Stimulated activated naive B cell treated with anti-CD40 and anti-IgM and Interleukin-4, amounts not matched to agents 10 μg/mL and 1 μg/mL and 100 μg/mL, for 72 hours (primary cell): ENCODE results near the gene ZBTB7B.
A peak's percentile ranks its signal among the peaks of the same experiment; 100 is the strongest.
"Not testable (repeated sequence)": the region's sequence is repeated elsewhere in the genome, so short reads cannot be mapped to it uniquely, and the experiment has no call there.

Experiments
- ATAC-seq, 2 donors: fragments of 150-1000 bp; cut with Tn5 transposase; replicated peaks; 2 replicates each; pipeline ENCODE4 v1.10.0; 2021; ENCODE audit warnings: moderate library complexity in 1 of 2
- DNase-seq: peaks from one replicate; pipeline ENCODE4 v3.0.0; 2021
- H3K27ac Mint-ChIP-seq: one replicate; pipeline ENCODE4 v1.8.0; 2022; ENCODE audit warnings: mild to moderate bottlenecking, mixed read lengths
- H3K27me3 Mint-ChIP-seq, 2 donors: one replicate each; pipeline ENCODE4 v1.8.0; 2022; ENCODE audit warnings: mixed read lengths in 2 of 2
- H3K36me3 Mint-ChIP-seq, 2 donors: one replicate each; pipeline ENCODE4 v1.8.0; 2022; ENCODE audit warnings: mixed read lengths in 2 of 2, mild to moderate bottlenecking in 1 of 2
- H3K4me1 Mint-ChIP-seq, 2 donors: one replicate each; pipeline ENCODE4 v1.8.0; 2022; ENCODE audit warnings: mixed read lengths in 2 of 2, mild to moderate bottlenecking in 1 of 2
- H3K4me3 Mint-ChIP-seq, 2 donors: one replicate each; pipeline ENCODE4 v1.8.0; 2022; ENCODE audit warnings: mild to moderate bottlenecking in 2 of 2, mixed read lengths in 2 of 2, moderate library complexity in 1 of 2
- H3K9me3 Mint-ChIP-seq, 2 donors: one replicate each; pipeline ENCODE4 v1.8.0; 2022; ENCODE audit warnings: mixed read lengths in 2 of 2, mild to moderate bottlenecking in 1 of 2

Gene ZBTB7B

GRCh38 chr1:154973344-154974101 lies 29.1 kb upstream of the ZBTB7B start:
- ATAC-seq (peak; percentile 30 to 35), DNase-seq (peak; percentile 91)
- peaks cover 20 to 30% of the 10 kb centered on the region in 2 donors for H3K36me3 Mint-ChIP-seq
- no peaks in the 10 kb centered on the region for H3K9me3 Mint-ChIP-seq
- no peak overlapping the region for H3K4me3 Mint-ChIP-seq
- no peaks in the 10 kb centered on the region for H3K27me3 Mint-ChIP-seq
- no peak overlapping the region for H3K27ac Mint-ChIP-seq
- H3K4me1 Mint-ChIP-seq, result peaks cover 37 to 49% of the 10 kb centered on the region in 2 donors

GRCh38 chr1:154974102-154974807 lies 28.3 kb upstream of the ZBTB7B start, which contains the start of gene CKS1B:
Gene CKS1B, plus strand, starts transcription at chr1:154974681. Its CDS starts 65 bp downstream, at chr1:154974746.
- Mint-ChIP-seq H3K27me3 (no peaks in the 10 kb centered on the region), H3K4me3 (no peak within 1 kb of the TSS), H3K27ac (no peak within 1 kb of the TSS), H3K4me1 (peaks cover 33 to 42% of the 10 kb centered on the region in 2 donors), H3K9me3 (no peaks in the 10 kb centered on the region), H3K36me3 (peaks cover 14 to 25% of the 10 kb centered on the region in 2 donors)
- DNase-seq, result peak; percentile 98
- ATAC-seq, result peak; percentile 83 to 84

- Mint-ChIP-seq H3K27ac (no peak overlapping the region), H3K36me3 (peaks cover 12 to 24% of the 10 kb centered on the region in 2 donors), H3K27me3 (no peaks in the 10 kb centered on the region), H3K9me3 (no peaks in the 10 kb centered on the region), H3K4me1 (peaks cover 28 to 35% of the 10 kb centered on the region in 2 donors), H3K4me3 (no peak overlapping the region)
- DNase-seq (peak; percentile 93), ATAC-seq (peak; percentile 60 to 67)
Measured at GRCh38 chr1:154974808-154975408, 27.7 kb upstream of the ZBTB7B start.

GRCh38 chr1:154975409-154976059 lies 27.1 kb upstream of the ZBTB7B start:
- H3K4me1 Mint-ChIP-seq, result peaks cover 28 to 29% of the 10 kb centered on the region in 2 donors
- no peak overlapping the region for H3K4me3 Mint-ChIP-seq
- ATAC-seq (peak; percentile 22 to 26), DNase-seq (peak; percentile 65)
- H3K27ac Mint-ChIP-seq, result no peak overlapping the region
- H3K27me3 Mint-ChIP-seq, result no peaks in the 10 kb centered on the region
- no peaks in the 10 kb centered on the region for H3K9me3 Mint-ChIP-seq
- H3K36me3 Mint-ChIP-seq, result peaks cover 12 to 24% of the 10 kb centered on the region in 2 donors

GRCh38 chr1:154977762-154978161 lies 24.8 kb upstream of the ZBTB7B start:
- peaks cover 10 to 13% of the 10 kb centered on the region in 2 donors for H3K36me3 Mint-ChIP-seq
- not testable (repeated sequence) for DNase-seq, ATAC-seq, H3K27me3 Mint-ChIP-seq, H3K9me3 Mint-ChIP-seq, H3K4me3 Mint-ChIP-seq
- H3K4me1 Mint-ChIP-seq, result peaks cover 10% of the 10 kb centered on the region in 2 donors
- H3K27ac Mint-ChIP-seq, result peak overlapping the region; percentile 81

GRCh38 chr1:154978360-154978759 lies 24.2 kb upstream of the ZBTB7B start:
- Mint-ChIP-seq H3K27me3 (no peaks in the 10 kb centered on the region), H3K9me3 (no peaks in the 10 kb centered on the region)

GRCh38 chr1:154982341-154982740 lies 20.3 kb upstream of the ZBTB7B start:
- Mint-ChIP-seq H3K27ac (no peak overlapping the region), H3K4me1 (peaks cover 8 to 17% of the 10 kb centered on the region in 2 donors), H3K27me3 (no peaks in the 10 kb centered on the region), H3K36me3 (peaks cover 14 to 17% of the 10 kb centered on the region in 2 donors), H3K9me3 (no peaks in the 10 kb centered on the region), H3K4me3 (no peak overlapping the region)
- DNase-seq (no peak), ATAC-seq (no peak)

More at GRCh38 chr1:154978360-154978759, 24.2 kb upstream of the ZBTB7B start:
- H3K27ac Mint-ChIP-seq, result no peak overlapping the region
- peaks cover 10 to 13% of the 10 kb centered on the region in 2 donors for H3K36me3 Mint-ChIP-seq
- DNase-seq, result no peak
- ATAC-seq, result no peak
- H3K4me3 Mint-ChIP-seq, result no peak overlapping the region
- peaks cover 7 to 8% of the 10 kb centered on the region in 2 donors for H3K4me1 Mint-ChIP-seq

- H3K27ac Mint-ChIP-seq, result peak within 1 kb of the TSS; percentile 73
Measured at GRCh38 chr1:154982897-154983648, 19.5 kb upstream of the ZBTB7B start, which contains the start of gene FLAD1. Gene FLAD1, plus strand, starts transcription at chr1:154983344. Its CDS starts 351 bp downstream, at chr1:154983695.

GRCh38 chr1:154983776-154984466 lies 18.7 kb upstream of the ZBTB7B start:
- Mint-ChIP-seq H3K27ac (peak overlapping the region; percentile 73), H3K4me3 (no peak overlapping the region), H3K36me3 (peaks cover 23 to 27% of the 10 kb centered on the region in 2 donors), H3K27me3 (no peaks in the 10 kb centered on the region), H3K9me3 (no peaks in the 10 kb centered on the region), H3K4me1 (peaks cover 12 to 21% of the 10 kb centered on the region in 2 donors)
- no peak for DNase-seq
- no peak for ATAC-seq

More at GRCh38 chr1:154982897-154983648, 19.5 kb upstream of the ZBTB7B start, which contains the start of gene FLAD1:
- no peaks in the 10 kb centered on the region for H3K9me3 Mint-ChIP-seq
- H3K27me3 Mint-ChIP-seq, result no peaks in the 10 kb centered on the region
- H3K4me3 Mint-ChIP-seq, result no peak within 1 kb of the TSS
- peaks cover 7 to 13% of the 10 kb centered on the region in 2 donors for H3K4me1 Mint-ChIP-seq
- H3K36me3 Mint-ChIP-seq, result peaks cover 16 to 19% of the 10 kb centered on the region in 2 donors
- DNase-seq (peak; percentile 97), ATAC-seq (peak; percentile 100)

GRCh38 chr1:154986736-154987135 lies 15.9 kb upstream of the ZBTB7B start:
- peaks cover 35 to 36% of the 10 kb centered on the region in 2 donors for H3K36me3 Mint-ChIP-seq
- H3K4me1 Mint-ChIP-seq, result peaks cover 17 to 34% of the 10 kb centered on the region in 2 donors
- H3K4me3 Mint-ChIP-seq, H3K9me3 Mint-ChIP-seq, H3K27me3 Mint-ChIP-seq, DNase-seq, H3K27ac Mint-ChIP-seq, ATAC-seq: not testable (repeated sequence)

GRCh38 chr1:154987326-154987725 lies 15.3 kb upstream of the ZBTB7B start:
- H3K4me3 Mint-ChIP-seq, result no peak overlapping the region
- no peak for DNase-seq
- H3K36me3 Mint-ChIP-seq, result peaks cover 35 to 37% of the 10 kb centered on the region in 2 donors
- H3K27ac Mint-ChIP-seq, result no peak overlapping the region
- H3K9me3 Mint-ChIP-seq, result no peaks in the 10 kb centered on the region
- peaks cover 18 to 34% of the 10 kb centered on the region in 2 donors for H3K4me1 Mint-ChIP-seq
- ATAC-seq, result no peak
- H3K27me3 Mint-ChIP-seq, result no peaks in the 10 kb centered on the region

- Mint-ChIP-seq H3K36me3 (peaks cover 38 to 42% of the 10 kb centered on the region in 2 donors), H3K27me3 (no peaks in the 10 kb centered on the region), H3K9me3 (no peaks in the 10 kb centered on the region), H3K27ac (no peak overlapping the region), H3K4me1 (peaks cover 19 to 34% of the 10 kb centered on the region in 2 donors), H3K4me3 (no peak overlapping the region)
- DNase-seq, result no peak
- no peak for ATAC-seq
Measured at GRCh38 chr1:154988058-154988954, 14.3 kb upstream of the ZBTB7B start.
